Uterus (tissue), 4 donors: ENCODE measurements around the gene DPEP1. TPM values are rescaled to one million over a fixed set of nuclear protein-coding genes. Genes with fewer than 3 reads are reported as not detected.
A peak's percentile ranks its signal among the peaks of the same experiment; 100 is the strongest.

ENCODE experiments used
- DNase-seq, 2 donors: peaks; one replicate each; pipeline ENCODE4 v3.0.0-alpha.2; 2019 to 2020
- H3K27ac ChIP-seq, 2 donors: fragments of 200-600 bp; sonication (generic); 1 replicate in 1 of 2; 2 replicates in 1 of 2; pipeline ENCODE4 v1.5.1; 2016 to 2018
- H3K27me3 ChIP-seq, 2 donors: fragments of 200-600 bp; sonication (generic); one replicate each; pipeline ENCODE4 v1.5.1; 2018 to 2019; ENCODE audit warnings: control low read depth in 1 of 2
- H3K36me3 ChIP-seq, 2 donors: fragments of 200-600 bp; sonication (generic); one replicate each; pipeline ENCODE4 v1.5.1; 2019; ENCODE audit warnings: control low read depth in 1 of 2
- H3K4me1 ChIP-seq, 2 donors: fragments of 200-600 bp; sonication (generic); one replicate each; pipeline ENCODE4 v1.5.1; 2018 to 2019; ENCODE audit warnings: control low read depth in 1 of 2
- H3K4me3 ChIP-seq, 2 donors: fragments of 200-600 bp; sonication (generic); 1 replicate in 1 of 2; 2 replicates in 1 of 2; pipeline ENCODE4 v1.5.1; 2018 to 2019; ENCODE audit warnings: mild to moderate bottlenecking in 1 of 2
- H3K9me3 ChIP-seq, 2 donors: fragments of 200-600 bp; sonication (generic); one replicate each; pipeline ENCODE4 v1.5.1; 2019; ENCODE audit warnings: control low read depth in 1 of 2
- POLR2A ChIP-seq, 2 donors: fragments of 450-650 bp; IDR thresholded peaks; one replicate each; pipeline ENCODE4 v1.6.1; 2016; ENCODE audit warnings: antibody characterized with exemption in 2 of 2, mild to moderate bottlenecking in 1 of 2, moderate library complexity in 1 of 2
- intact Hi-C: fragments of 100-400 bp; cut with DNase I; formaldehyde crosslinking; loops from one replicate; pipeline ENCODE4 v1.15.1; 2023; ENCODE audit warnings: low total_unique reads
- total RNA-seq, 4 donors: library from RNA; depleted of rRNA in 3 of 4; stranded (reverse); fragments of >200 nt in 3 of 4; gene quantifications; one replicate each; pipeline versions ENCODE4 v1.1.0 to v1.2.4, GENCODE V29; 2014 to 2023
- TF ChIP-seq, protein P1 (sequence below), 4 experiments: fragments of 200-600 bp in 2 of 4; fragments of 450-650 bp in 2 of 4; sonication (generic) in 2 of 4; IDR thresholded peaks; one replicate each; pipeline ENCODE4 v1.5.1; 2016 to 2019; ENCODE audit warnings: antibody characterized with exemption in 4 of 4, mild to moderate bottlenecking in 2 of 4, moderate library complexity in 1 of 4
- donor health status: DM: yes; HTN: yes; CAD: no.

Gene DPEP1
- total RNA-seq, 4 donors from 2014 or later = 1.0 to 5.5 TPM; not detected in 2

DNA sequence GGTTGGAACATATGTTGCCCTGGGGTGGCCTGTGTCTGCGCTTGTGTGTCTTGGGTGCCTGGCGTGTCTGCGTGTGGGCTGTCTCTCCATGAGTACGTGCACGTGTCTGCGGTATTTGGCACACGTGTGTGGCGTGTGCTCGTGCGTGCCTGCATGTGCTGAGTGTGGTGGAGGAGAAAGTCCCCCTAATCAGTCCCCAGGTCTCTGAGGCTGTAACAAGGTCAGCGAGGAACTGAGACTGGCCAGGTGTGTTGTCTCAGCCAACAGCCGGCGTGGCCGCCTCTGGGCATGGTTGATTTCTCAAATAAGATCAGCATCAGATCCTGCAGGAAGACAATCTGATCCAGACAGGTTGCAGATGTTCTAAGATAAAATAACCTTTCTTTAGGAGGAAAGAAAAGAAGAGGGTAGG is 41.4 kb upstream of the DPEP1 start:
- Histone ChIP-seq H3K4me3 (no peak overlapping the region), H3K27me3 (peaks cover 12 to 15% of the 10 kb centered on the region in 2 donors), H3K4me1 (peaks cover 0 to 18% of the 10 kb centered on the region in 2 donors), H3K27ac (no peak overlapping the region), H3K9me3 (no peaks in the 10 kb centered on the region), H3K36me3 (no peaks in the 10 kb centered on the region)
- TF ChIP-seq POLR2A (IDR thresholded peaks at IDR 0.05) = no peak
- TF ChIP-seq, protein P1, sequence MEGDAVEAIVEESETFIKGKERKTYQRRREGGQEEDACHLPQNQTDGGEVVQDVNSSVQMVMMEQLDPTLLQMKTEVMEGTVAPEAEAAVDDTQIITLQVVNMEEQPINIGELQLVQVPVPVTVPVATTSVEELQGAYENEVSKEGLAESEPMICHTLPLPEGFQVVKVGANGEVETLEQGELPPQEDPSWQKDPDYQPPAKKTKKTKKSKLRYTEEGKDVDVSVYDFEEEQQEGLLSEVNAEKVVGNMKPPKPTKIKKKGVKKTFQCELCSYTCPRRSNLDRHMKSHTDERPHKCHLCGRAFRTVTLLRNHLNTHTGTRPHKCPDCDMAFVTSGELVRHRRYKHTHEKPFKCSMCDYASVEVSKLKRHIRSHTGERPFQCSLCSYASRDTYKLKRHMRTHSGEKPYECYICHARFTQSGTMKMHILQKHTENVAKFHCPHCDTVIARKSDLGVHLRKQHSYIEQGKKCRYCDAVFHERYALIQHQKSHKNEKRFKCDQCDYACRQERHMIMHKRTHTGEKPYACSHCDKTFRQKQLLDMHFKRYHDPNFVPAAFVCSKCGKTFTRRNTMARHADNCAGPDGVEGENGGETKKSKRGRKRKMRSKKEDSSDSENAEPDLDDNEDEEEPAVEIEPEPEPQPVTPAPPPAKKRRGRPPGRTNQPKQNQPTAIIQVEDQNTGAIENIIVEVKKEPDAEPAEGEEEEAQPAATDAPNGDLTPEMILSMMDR (IDR thresholded peaks at IDR 0.05) = no peak
- intact Hi-C loops = no loop called here
- no peak for DNase-seq

DNA sequence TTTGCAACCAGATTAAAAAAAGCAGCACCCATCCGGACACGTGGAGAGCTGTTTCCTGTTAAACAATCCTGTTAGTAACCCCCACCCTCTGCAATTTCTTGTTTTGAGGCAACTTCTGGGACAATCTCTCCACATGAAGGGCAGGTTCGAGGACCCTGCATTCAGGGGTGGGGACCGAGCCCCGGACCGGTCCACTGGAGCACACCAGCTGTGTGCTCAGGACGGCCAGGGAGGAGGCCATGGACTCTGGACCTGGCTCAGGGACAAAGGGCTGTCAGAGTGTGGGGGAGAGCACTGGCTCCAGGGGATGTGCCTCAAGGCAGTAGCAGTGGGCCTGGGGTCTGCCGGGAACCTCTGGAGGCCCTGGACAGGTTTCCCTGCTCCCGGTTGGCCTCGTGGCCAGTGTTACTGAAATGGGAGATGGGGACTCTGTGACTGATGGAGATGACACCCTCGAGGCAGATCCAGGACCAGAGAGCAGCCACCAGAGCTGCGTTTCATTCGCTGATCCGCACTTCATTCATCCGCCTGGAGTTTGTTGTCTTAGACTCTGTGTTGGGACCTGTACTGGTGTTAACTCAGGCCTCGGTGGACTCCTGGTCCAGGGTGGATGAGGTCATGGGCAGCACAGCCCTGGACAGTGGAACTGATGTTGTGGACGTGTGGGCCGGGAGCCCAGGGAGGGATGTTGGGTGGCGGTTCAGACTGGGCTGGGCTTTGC is 40.8 kb upstream of the DPEP1 start:
- no peak overlapping the region for H3K4me3 ChIP-seq
- H3K27me3 ChIP-seq = peaks cover 12 to 15% of the 10 kb centered on the region in 2 donors
- no peak for DNase-seq
- no peak overlapping the region for H3K27ac ChIP-seq
- no peaks in the 10 kb centered on the region for H3K36me3 ChIP-seq
- intact Hi-C loops = no loop called here
- TF ChIP-seq POLR2A (IDR thresholded peaks at IDR 0.05) = no peak
- TF ChIP-seq, protein P1 (IDR thresholded peaks at IDR 0.05) = no peak
- H3K9me3 ChIP-seq = no peaks in the 10 kb centered on the region
- H3K4me1 ChIP-seq = peaks cover 0 to 18% of the 10 kb centered on the region in 2 donors

DNA sequence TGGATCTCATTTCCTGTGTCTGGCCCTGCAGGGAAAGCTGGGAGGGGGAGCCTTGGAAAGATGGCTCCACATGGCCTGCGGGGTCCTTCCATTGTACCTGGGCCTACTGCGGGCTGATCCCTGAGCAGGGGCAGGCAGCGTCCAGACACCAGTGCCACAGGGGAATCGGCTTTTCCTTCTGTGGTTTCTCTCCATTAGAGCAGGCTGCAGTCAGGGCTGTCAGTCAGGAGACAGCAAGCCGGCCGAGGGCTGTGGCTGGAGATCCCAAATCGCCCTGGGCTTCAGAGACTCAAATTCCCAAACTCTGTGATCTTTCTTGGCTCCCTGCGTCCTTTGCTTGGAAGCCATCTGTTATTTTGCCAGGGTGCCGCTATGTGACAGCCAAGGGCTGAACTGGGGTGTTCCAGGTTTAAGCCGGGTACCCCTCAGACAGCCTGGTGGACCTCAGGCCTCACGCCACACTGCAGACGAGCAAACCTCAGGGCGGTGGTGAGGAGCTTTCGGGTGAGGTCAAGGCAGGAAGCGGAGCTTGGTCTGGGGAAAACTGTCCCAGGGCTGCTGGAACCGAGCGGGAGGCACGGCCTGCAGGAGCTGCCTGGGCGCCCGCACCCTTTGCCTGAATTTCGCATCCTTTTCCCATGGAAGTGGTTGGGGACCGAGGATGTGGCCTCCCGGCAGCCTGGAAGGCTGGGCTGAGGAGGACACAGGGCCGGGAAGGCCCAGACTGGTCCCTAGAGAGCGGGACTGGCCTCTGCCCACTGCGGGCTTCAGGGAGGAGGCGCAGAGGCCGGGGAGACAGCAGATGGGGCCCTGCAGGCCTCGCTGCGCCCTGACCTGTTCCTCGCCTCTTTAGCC is 39.4 kb upstream of the DPEP1 start:
- intact Hi-C loops = no loop called here
- H3K27ac ChIP-seq = no peak overlapping the region
- no peaks in the 10 kb centered on the region for H3K9me3 ChIP-seq
- TF ChIP-seq, protein P1 (IDR thresholded peaks at IDR 0.05) = no peak
- peaks cover 12 to 15% of the 10 kb centered on the region in 2 donors for H3K27me3 ChIP-seq
- H3K36me3 ChIP-seq = no peaks in the 10 kb centered on the region
- no peak overlapping the region for H3K4me3 ChIP-seq
- no peak for DNase-seq
- H3K4me1 ChIP-seq = peaks cover 0 to 18% of the 10 kb centered on the region in 2 donors

DNA sequence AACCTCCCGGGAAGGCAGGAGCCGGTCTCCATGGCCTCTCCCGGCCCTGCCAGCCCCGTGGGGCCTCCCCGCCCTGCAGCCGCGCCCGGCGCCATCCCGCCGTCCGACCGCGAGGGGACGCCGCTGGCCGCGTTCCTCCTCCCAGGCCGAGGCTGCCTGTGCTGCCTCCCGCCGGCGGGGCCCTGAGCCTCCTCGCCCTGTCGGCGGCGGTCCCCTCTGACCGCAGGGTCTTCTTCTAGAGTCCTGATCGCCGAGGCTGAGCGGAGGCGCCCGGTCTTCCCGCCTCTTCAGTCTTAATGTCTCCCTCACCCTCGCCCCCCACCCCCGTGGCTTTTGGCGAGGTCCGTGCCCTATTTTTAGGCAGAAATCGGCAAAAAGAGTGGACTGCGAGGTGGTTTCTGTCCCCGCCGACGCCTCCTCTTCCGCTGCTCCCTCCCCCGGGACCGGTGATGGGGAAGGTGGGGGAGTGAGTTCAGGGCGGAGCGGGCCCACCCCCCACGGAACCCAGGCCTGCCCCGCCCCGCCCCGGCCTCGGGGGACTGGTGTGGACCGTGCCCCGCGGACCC is 38.7 kb upstream of the DPEP1 start:
- intact Hi-C loops = no loop called here
- H3K4me3 ChIP-seq = no peak overlapping the region
- TF ChIP-seq POLR2A (IDR thresholded peaks at IDR 0.05) = no peak
- TF ChIP-seq, protein P1 (IDR thresholded peaks at IDR 0.05) = peak in 3 of 4 experiments; percentile 31 to 70 (median 56)
- no peak for DNase-seq
- no peaks in the 10 kb centered on the region for H3K9me3 ChIP-seq
- H3K27ac ChIP-seq = no peak overlapping the region
- H3K4me1 ChIP-seq = peaks cover 0 to 18% of the 10 kb centered on the region in 2 donors
- peaks cover 12 to 15% of the 10 kb centered on the region in 2 donors for H3K27me3 ChIP-seq
- H3K36me3 ChIP-seq = no peaks in the 10 kb centered on the region
